Caco-2 (cell line): ENCODE data around the gene ARPC4. TPM values are rescaled to one million over a fixed set of nuclear protein-coding genes. Genes with fewer than 3 reads are reported as not detected.

ENCODE experiments used
- BruUV-seq: library from RNA; stranded (reverse); fragments of 400-500 nt; replicated peaks from 2 replicates; lab custom pipeline; 2021; lab: Mats Ljungman, UMichigan
- CTCF ChIA-PET: fragments of 300-600 bp; sonication (Branson Sonifier 250); formaldehyde crosslinking; loops from one replicate; lab custom pipeline; 2022; ENCODE audit warnings: antibody characterized with exemption; lab: Charles Lee
- POLR2A ChIA-PET: fragments of 300-600 bp; sonication (Branson Sonifier 250); formaldehyde crosslinking; loops from one replicate; lab custom pipeline; 2022; ENCODE audit warnings: antibody characterized with exemption; lab: Charles Lee
- DNase-seq, 2 experiments: peaks; one replicate each; pipeline versions ENCODE4 v3.0.0 to v3.0.0-alpha.2; 2020 to 2022
- H3K27me3 ChIP-seq: replicated peaks from 2 replicates; pipeline ENCODE4 v1.6.0; 2011; ENCODE audit warnings: low read length; ENCODE audit not compliant: control insufficient read depth, insufficient read depth
- H3K36me3 ChIP-seq: 2 replicates; pipeline ENCODE4 v1.5.1; 2011; ENCODE audit warnings: low read length; ENCODE audit not compliant: control insufficient read depth, insufficient read depth
- H3K4me1 ChIP-seq: fragments of 250-450 bp; sonication (Bioruptor Pico); 2 replicates; pipeline ENCODE4 v1.5.1; 2020; ENCODE audit warnings: mild to moderate bottlenecking
- H3K4me3 ChIP-seq: 2 replicates; pipeline ENCODE4 v1.5.1; 2011; ENCODE audit warnings: low read depth, mild to moderate bottlenecking, control low read depth, low read length
- H3K9me3 ChIP-seq: fragments of 250-450 bp; sonication (Bioruptor Pico); 2 replicates; pipeline ENCODE4 v1.5.1; 2020; ENCODE audit warnings: mild to moderate bottlenecking, moderate library complexity
- H3K27ac Mint-ChIP-seq: one replicate; pipeline ENCODE4 v1.8.0; 2022; ENCODE audit warnings: mixed read lengths; ENCODE audit not compliant: unreplicated experiment
- H3K27me3 Mint-ChIP-seq: one replicate; pipeline ENCODE4 v1.8.0; 2022; ENCODE audit warnings: mixed read lengths; ENCODE audit not compliant: insufficient read depth, unreplicated experiment
- H3K36me3 Mint-ChIP-seq: one replicate; pipeline ENCODE4 v1.8.0; 2022; ENCODE audit warnings: mild to moderate bottlenecking, mixed read lengths; ENCODE audit not compliant: insufficient read depth, unreplicated experiment
- H3K4me1 Mint-ChIP-seq: one replicate; pipeline ENCODE4 v1.8.0; 2022; ENCODE audit warnings: low read depth, mixed read lengths; ENCODE audit not compliant: unreplicated experiment
- H3K4me3 Mint-ChIP-seq: one replicate; pipeline ENCODE4 v1.8.0; 2022; ENCODE audit warnings: mild to moderate bottlenecking, moderate library complexity, mixed read lengths; ENCODE audit not compliant: unreplicated experiment
- H3K9me3 Mint-ChIP-seq: one replicate; pipeline ENCODE4 v1.8.0; 2022; ENCODE audit warnings: mixed read lengths; ENCODE audit not compliant: unreplicated experiment
- CTCF ChIP-seq, 2 experiments: fragments of 200-600 bp in 1 of 2; IDR thresholded peaks; 1 replicate in 1 of 2; 2 replicates in 1 of 2; pipeline versions ENCODE4 v1.5.1 to v1.8.0; 2011 to 2022; ENCODE audit warnings: antibody characterized with exemption in 1 of 2, control low read depth in 1 of 2, inconsistent platforms in 1 of 2, low read depth in 1 of 2, low read length in 1 of 2, mild to moderate bottlenecking in 1 of 2, moderate library complexity in 1 of 2; ENCODE audit not compliant: insufficient read depth in 1 of 2, severe bottlenecking in 1 of 2, unreplicated experiment in 1 of 2
- intact Hi-C: fragments of 100-400 bp; cut with micrococcal nuclease; formaldehyde crosslinking; loops from one replicate; pipeline ENCODE4 v1.10.0; 2022; ENCODE audit not compliant: unreplicated experiment
- total RNA-seq: library from RNA; stranded (reverse); gene quantifications from 2 replicates; pipeline ENCODE4 v1.2.3, GENCODE V29; 2022

The ARPC4 gene
- total RNA-seq, 1 experiment from 2014 or later: 158 TPM

DNA sequence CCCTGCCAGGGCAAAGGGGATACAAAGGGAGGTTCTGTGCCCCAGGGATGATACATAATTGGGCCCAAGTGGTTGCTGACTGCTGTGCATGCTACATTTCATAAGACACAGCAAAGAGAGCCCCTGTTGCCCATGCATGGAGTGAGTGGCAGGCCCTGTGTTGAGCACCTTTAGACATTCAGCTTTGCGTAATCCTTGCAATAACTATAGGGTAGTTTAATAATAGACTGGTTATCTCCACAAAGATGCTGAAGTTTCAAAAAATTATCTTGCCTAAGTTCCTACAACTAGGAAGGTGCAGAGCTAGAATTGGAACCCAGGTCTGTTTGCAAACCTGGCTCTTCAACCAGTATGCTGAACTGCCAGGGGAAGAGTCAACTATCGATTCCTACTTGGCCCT lies 44.9 kb upstream of the ARPC4 start:
- intact Hi-C loops: loop anchor here (2.0 kb wide), 1 partner anchor 23 kb away; no protein-coding TSS in a partner anchor

DNA sequence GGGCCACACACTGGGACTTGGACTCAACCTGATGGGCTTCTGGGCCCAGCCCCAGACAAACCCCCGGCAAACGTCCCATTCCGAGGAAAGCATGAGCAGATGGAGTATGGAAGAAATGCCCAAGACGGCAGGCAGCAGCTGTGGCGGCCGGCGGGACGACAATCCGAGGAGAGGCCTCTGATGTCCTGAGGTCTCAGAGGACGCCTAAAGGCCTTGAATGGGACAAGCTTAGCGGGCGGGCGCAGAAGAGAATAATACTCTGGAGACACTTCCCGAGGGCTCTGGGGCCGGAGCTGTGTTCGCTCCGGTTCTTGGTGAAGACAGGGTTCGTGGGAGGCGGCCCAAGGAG lies 43.6 kb upstream of the ARPC4 start:
- H3K27me3 ChIP-seq: no peaks in the 10 kb centered on the region
- H3K4me3 ChIP-seq: peak overlapping the region; percentile 94
- TSS peak; percentile 73 for BruUV-seq
- TF ChIP-seq CTCF (IDR thresholded peaks at IDR 0.05; ENCODE audit: insufficient read depth in 1 of 2, low read depth in 1 of 2, low read length in 1 of 2, severe bottlenecking in 1 of 2, unreplicated experiment in 1 of 2): no peak
- peaks cover 1% of the 10 kb centered on the region; the same call in 1 of the 2 replicates for H3K36me3 ChIP-seq
- peak overlapping the region; percentile 89 for H3K27ac Mint-ChIP-seq
- no peaks in the 10 kb centered on the region for H3K4me1 Mint-ChIP-seq
- peak overlapping the region; percentile 88 for H3K4me3 Mint-ChIP-seq
- intact Hi-C loops: loop anchor here (1.0 to 2.0 kb wide), 2 partner anchors 18 to 22 kb away; partner anchors contain the start of gene BRPF1
- H3K4me1 ChIP-seq: peaks cover 8% of the 10 kb centered on the region; the same call in 1 of the 2 replicates
- no peaks in the 10 kb centered on the region for H3K9me3 Mint-ChIP-seq
- peaks cover 24% of the 10 kb centered on the region for H3K36me3 Mint-ChIP-seq
- CTCF ChIA-PET: interaction anchor here (0.5 to 1.4 kb wide), 6 partner anchors 18 to 246 kb away, joined by 3 to 7 read pairs (median 5); partner anchors contain the start of genes ARPC4 and BRPF1
- H3K27me3 Mint-ChIP-seq: no peaks in the 10 kb centered on the region
- POLR2A ChIA-PET: interaction anchor here (0.6 to 1.8 kb wide), 6 partner anchors 16 to 197 kb away, joined by 3 to 14 read pairs (median 4); partner anchors contain the start of genes ARPC4, BRPF1 and TADA3
- H3K9me3 ChIP-seq: no peaks in the 10 kb centered on the region
- DNase-seq: no peak

More for the DNA sequence above, 44.9 kb upstream of the ARPC4 start:
- no peaks in the 10 kb centered on the region for H3K9me3 ChIP-seq
- Mint-ChIP-seq H3K9me3 (no peaks in the 10 kb centered on the region), H3K27ac (no peak overlapping the region), H3K27me3 (no peaks in the 10 kb centered on the region), H3K4me3 (peak overlapping the region; percentile 88), H3K36me3 (peaks cover 24% of the 10 kb centered on the region), H3K4me1 (no peaks in the 10 kb centered on the region)
- TF ChIP-seq CTCF (IDR thresholded peaks at IDR 0.05; ENCODE audit: insufficient read depth in 1 of 2, low read depth in 1 of 2, low read length in 1 of 2, severe bottlenecking in 1 of 2, unreplicated experiment in 1 of 2): no peak
- no peaks in the 10 kb centered on the region for H3K27me3 ChIP-seq
- no TSS peak for BruUV-seq
- peaks cover 1% of the 10 kb centered on the region; the same call in 1 of the 2 replicates for H3K36me3 ChIP-seq
- H3K4me1 ChIP-seq: peaks cover 8% of the 10 kb centered on the region; the same call in 1 of the 2 replicates
- no peak for DNase-seq
- H3K4me3 ChIP-seq: no peak overlapping the region
- POLR2A ChIA-PET: no interaction called here
- CTCF ChIA-PET: no interaction called here

DNA sequence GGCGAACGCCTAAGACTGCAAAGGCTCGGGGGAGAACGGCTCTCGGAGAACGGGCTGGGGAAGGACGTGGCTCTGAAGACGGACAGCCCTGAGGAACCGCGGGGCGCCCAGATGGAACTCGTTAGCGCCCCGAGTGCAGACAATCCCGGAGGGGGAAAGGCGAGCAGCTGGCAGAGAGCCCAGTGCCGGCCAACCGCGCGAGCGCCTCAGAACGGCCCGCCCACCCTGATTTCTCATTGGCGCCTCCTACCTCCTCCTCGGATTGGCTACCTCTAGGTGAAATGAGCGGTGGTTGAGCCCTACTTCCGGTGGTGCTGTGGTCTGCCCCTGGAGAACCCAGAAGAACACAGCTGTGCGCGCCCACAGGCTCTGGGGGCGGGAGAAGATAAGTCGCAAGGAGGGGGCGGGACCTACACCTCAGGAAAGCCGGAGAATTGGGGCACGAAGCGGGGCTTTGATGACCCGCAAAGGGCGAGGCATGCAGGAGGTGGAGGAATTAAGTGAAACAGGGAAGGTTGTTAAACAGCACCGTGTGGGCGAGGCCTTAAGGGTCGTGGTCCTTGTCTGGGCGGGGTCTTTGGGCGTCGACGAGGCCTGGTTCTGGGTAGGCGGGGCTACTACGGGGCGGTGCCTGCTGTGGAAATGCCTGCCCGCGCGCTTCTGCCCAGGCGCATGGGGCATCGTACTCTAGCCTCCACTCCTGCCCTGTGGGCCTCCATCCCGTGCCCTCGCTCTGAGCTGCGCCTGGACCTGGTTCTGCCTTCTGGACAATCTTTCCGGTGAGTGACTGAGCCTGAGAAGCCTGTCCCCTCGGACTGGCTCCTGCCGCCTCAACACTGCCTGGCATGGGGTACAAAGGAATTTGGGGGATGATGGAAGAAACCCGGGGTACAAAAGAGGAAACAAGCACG lies 43.0 kb upstream of the ARPC4 start, which contains the start of gene OGG1:
Gene OGG1, plus strand, starts transcription at position 308 of the 911 bp plus-strand sequence. Its CDS starts 335 bp downstream, at position 643.
- TF ChIP-seq CTCF (IDR thresholded peaks at IDR 0.05; ENCODE audit: insufficient read depth in 1 of 2, low read depth in 1 of 2, low read length in 1 of 2, severe bottlenecking in 1 of 2, unreplicated experiment in 1 of 2): peak in 1 of 2 experiments; percentile 29
- H3K27ac Mint-ChIP-seq: peak within 1 kb of the TSS; percentile 89
- H3K4me1 Mint-ChIP-seq: no peaks in the 10 kb centered on the region
- no peaks in the 10 kb centered on the region for H3K27me3 ChIP-seq
- BruUV-seq: TSS peak; percentile 53
- ChIA-PET POLR2A (interaction anchor here (0.6 to 1.8 kb wide), 6 partner anchors 17 to 197 kb away, joined by 3 to 14 read pairs (median 4); partner anchors contain the start of genes ARPC4, BRPF1 and TADA3), CTCF (interaction anchor here (1.0 to 1.4 kb wide), 5 partner anchors 19 to 246 kb away, joined by 3 to 7 read pairs (median 5); partner anchors contain the start of genes ARPC4 and BRPF1)
- intact Hi-C loops: loop anchor here (1.0 to 2.0 kb wide), 3 partner anchors 19 to 42 kb away; partner anchors contain the start of genes BRPF1 and TADA3
- DNase-seq: peak; percentile 97 to 98
- H3K36me3 ChIP-seq: peaks cover 1% of the 10 kb centered on the region; the same call in 1 of the 2 replicates
- H3K4me3 Mint-ChIP-seq: peak within 1 kb of the TSS; percentile 88
- H3K36me3 Mint-ChIP-seq: peaks cover 24% of the 10 kb centered on the region
- H3K9me3 Mint-ChIP-seq: no peaks in the 10 kb centered on the region
- peak within 1 kb of the TSS; percentile 94 for H3K4me3 ChIP-seq
- no peaks in the 10 kb centered on the region for H3K27me3 Mint-ChIP-seq
- no peaks in the 10 kb centered on the region for H3K9me3 ChIP-seq
- peaks cover 8% of the 10 kb centered on the region; the same call in 1 of the 2 replicates for H3K4me1 ChIP-seq
